GM18868 (cell line): ENCODE data around the gene LAMTOR2.
"Not testable (repeated sequence)": the region's sequence is repeated elsewhere in the genome, so short reads cannot be mapped to it uniquely, and the experiment has no call there.

Experiments used
- ATAC-seq: cut with Tn5 transposase; IDR thresholded peaks from one replicate; pipeline ENCODE4 v1.9.1; 2021; ENCODE audit warnings: mild to moderate bottlenecking, moderate library complexity; ENCODE audit not compliant: unreplicated experiment

Gene LAMTOR2

GRCh38 chr1:156051011-156051725 is 3.4 kb upstream of the LAMTOR2 start:
- no peak for ATAC-seq

GRCh38 chr1:156052862-156053767 is 1.5 kb upstream of the LAMTOR2 start:
- ATAC-seq, result no peak

- peak; percentile 47 for ATAC-seq
These were observed 648 bp upstream of the LAMTOR2 start, which contains the start of gene UBQLN4 for GRCh38 chr1:156053768-156054499. TSS of gene UBQLN4 (minus strand) at chr1:156053798. CDS start at chr1:156053701, 97 bp downstream.

GRCh38 chr1:156055281-156056048 is 883 bp downstream of the LAMTOR2 start:
- no peak for ATAC-seq

GRCh38 chr1:156056326-156056849 is 1.8 kb downstream of the LAMTOR2 start:
- ATAC-seq, result no peak

- no peak for ATAC-seq
These were observed 6.5 kb downstream of the LAMTOR2 start, which contains the start of gene RAB25 for GRCh38 chr1:156060937-156061636. TSS of gene RAB25 (plus strand) at chr1:156061160. CDS start at chr1:156061401, 241 bp downstream.

- no peak for ATAC-seq
These were observed 7.6 kb downstream of the LAMTOR2 start for GRCh38 chr1:156062189-156062588.

- ATAC-seq, result no peak
These were observed 9.4 kb downstream of the LAMTOR2 start for GRCh38 chr1:156063997-156064285.

GRCh38 chr1:156064615-156065014 is 10.0 kb downstream of the LAMTOR2 start:
- ATAC-seq, result no peak

- no peak for ATAC-seq
These were observed 10.6 kb downstream of the LAMTOR2 start for GRCh38 chr1:156065212-156065611.

GRCh38 chr1:156065871-156066270 is 11.3 kb downstream of the LAMTOR2 start:
- no peak for ATAC-seq

- ATAC-seq, result no peak
These were observed 12.7 kb downstream of the LAMTOR2 start for GRCh38 chr1:156067262-156067661.

- ATAC-seq, result no peak
These were observed 15.2 kb downstream of the LAMTOR2 start for GRCh38 chr1:156069490-156070455.

GRCh38 chr1:156070548-156070947 is 16.0 kb downstream of the LAMTOR2 start:
- ATAC-seq, result no peak

- not testable (repeated sequence) for ATAC-seq
These were observed 16.8 kb downstream of the LAMTOR2 start for GRCh38 chr1:156071332-156071816.

GRCh38 chr1:156072251-156072650 is 17.7 kb downstream of the LAMTOR2 start:
- no peak for ATAC-seq

- no peak for ATAC-seq
These were observed 18.6 kb downstream of the LAMTOR2 start for GRCh38 chr1:156073110-156073687.

- no peak for ATAC-seq
These were observed 19.2 kb downstream of the LAMTOR2 start for GRCh38 chr1:156073740-156074139.
